Stimulated activated effector memory CD8-positive, alpha-beta T cell treated with anti-CD3 and anti-CD28 coated beads, Interleukin-12 subunit alpha, Interleukin-12 subunit beta, amount 100 ng/mL, for 72 hours (primary cell): ENCODE results near the gene HYI.

Experiments used
- ATAC-seq: fragments of 150-1000 bp; cut with Tn5 transposase; 2 replicates; pipeline ENCODE4 v1.10.0; 2021
- DNase-seq, 2 donors: peaks; one replicate each; pipeline ENCODE4 v3.0.0; 2021 to 2022; ENCODE audit warnings: low spot score in 2 of 2
- H3K27ac Mint-ChIP-seq: one replicate; pipeline ENCODE4 v1.8.0; 2022; ENCODE audit warnings: mild to moderate bottlenecking, mixed read lengths
- H3K36me3 Mint-ChIP-seq: one replicate; pipeline ENCODE4 v1.8.0; 2022; ENCODE audit warnings: mild to moderate bottlenecking, mixed read lengths
- H3K4me1 Mint-ChIP-seq: one replicate; pipeline ENCODE4 v1.8.0; 2022; ENCODE audit warnings: mixed read lengths
- H3K4me3 Mint-ChIP-seq: one replicate; pipeline ENCODE4 v1.8.0; 2022; ENCODE audit warnings: mild to moderate bottlenecking, mixed read lengths
- H3K9me3 Mint-ChIP-seq: one replicate; pipeline ENCODE4 v1.8.0; 2022; ENCODE audit warnings: mixed read lengths

HYI gene

DNA sequence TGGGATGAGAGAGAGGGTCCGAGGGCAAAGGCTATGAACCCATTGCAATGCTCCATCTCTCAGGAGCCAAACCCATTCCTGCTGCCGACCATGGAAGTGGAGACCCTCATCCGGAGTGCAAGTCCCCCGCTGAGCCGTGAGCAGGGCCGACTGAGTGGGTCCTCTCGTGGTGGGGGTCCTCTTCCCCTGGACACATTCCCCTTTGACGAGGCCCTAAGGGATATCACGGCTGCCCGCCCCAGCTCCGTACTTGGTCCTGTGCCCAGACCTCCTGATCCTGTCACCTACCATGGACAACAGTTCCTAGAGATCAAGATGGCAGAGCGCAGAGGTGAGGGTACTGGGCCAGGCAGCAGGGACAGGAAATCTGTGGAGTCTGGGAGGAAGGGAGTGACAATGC lies 11.0 kb downstream of the HYI start:
- H3K27ac Mint-ChIP-seq = no peak overlapping the region
- peaks cover 81% of the 10 kb centered on the region for H3K36me3 Mint-ChIP-seq
- H3K4me3 Mint-ChIP-seq = no peak overlapping the region
- H3K9me3 Mint-ChIP-seq = no peaks in the 10 kb centered on the region
- ATAC-seq = no peak
- H3K4me1 Mint-ChIP-seq = no peaks in the 10 kb centered on the region
- no peak for DNase-seq

DNA sequence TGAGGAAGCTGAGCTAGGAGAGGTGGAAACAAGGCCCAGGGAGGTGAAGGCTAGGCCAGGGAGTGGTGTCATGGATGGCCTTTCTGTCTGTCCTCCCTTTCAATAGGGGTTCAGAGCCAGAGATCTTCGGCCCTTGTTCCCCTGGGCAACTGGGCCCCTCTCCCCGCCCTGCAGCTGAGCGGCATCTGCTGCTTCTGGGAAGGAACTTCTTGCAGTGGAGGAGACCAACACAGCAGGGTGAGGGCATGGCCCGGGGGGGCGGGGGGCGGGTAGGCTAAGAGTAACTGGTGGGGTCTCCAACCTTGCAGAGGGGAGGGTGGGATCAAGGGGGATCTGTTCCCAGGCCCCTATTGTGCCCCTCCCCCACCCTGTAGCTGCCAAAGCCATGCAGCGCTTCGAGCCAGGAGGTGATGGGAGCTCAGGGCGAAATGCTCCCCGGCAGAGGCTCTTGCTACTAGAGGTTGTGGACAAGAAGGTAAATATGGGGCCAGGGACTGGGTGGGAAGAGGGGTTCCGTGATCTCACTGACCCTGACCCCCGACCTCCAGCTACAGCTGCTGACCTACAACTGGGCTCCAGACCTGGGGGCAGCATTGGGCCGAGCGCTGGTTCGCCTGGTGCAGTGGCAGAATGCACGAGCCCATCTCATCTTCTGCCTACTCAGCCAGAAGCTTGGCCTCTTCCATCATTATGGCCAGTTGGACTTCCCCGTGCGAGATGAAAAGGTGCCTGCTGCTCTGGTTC lies 11.7 kb downstream of the HYI start:
- H3K4me1 Mint-ChIP-seq = no peaks in the 10 kb centered on the region
- DNase-seq = no peak
- H3K4me3 Mint-ChIP-seq = no peak overlapping the region
- H3K9me3 Mint-ChIP-seq = no peaks in the 10 kb centered on the region
- ATAC-seq = no peak
- peak overlapping the region; percentile 72 for H3K27ac Mint-ChIP-seq
- peaks cover 74% of the 10 kb centered on the region for H3K36me3 Mint-ChIP-seq

DNA sequence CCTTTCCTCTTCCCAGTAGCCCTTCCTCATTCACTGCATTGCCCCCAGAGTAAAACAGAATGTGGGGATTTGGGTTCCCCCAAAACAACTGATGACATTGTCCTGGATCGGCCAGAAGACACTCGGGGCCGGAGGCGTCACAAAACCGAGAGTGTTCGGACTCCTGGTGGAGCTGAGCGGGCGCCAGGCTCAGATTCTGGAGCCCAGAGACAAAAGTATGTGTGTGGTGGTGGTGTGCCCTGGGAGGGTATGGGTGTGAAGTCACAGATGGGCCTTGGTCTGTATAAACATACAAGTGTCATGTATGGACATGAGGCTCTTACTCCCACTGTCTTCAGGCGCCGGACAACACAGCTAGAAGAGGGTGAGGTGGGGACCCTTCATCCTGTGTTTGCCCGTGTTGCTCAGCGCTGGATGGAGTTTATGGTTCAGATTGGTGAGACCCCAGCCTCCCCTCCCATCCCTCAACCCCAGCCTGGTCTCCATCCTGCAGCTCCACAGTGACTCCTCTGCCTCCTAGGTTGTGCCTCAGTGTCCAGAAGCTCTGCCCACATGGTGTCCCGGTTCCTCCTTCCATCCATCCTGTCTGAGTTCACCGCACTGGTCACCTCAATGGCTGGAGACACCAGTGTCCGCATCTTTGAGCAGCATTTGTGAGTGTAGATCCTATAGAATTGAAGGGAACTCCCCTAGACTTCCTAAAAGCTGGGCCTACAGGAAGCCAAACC lies 12.4 kb downstream of the HYI start:
- Mint-ChIP-seq H3K27ac (peak overlapping the region; percentile 72), H3K9me3 (no peaks in the 10 kb centered on the region), H3K4me3 (no peak overlapping the region), H3K36me3 (peaks cover 69% of the 10 kb centered on the region), H3K4me1 (no peaks in the 10 kb centered on the region)
- ATAC-seq (no peak), DNase-seq (no peak)

DNA sequence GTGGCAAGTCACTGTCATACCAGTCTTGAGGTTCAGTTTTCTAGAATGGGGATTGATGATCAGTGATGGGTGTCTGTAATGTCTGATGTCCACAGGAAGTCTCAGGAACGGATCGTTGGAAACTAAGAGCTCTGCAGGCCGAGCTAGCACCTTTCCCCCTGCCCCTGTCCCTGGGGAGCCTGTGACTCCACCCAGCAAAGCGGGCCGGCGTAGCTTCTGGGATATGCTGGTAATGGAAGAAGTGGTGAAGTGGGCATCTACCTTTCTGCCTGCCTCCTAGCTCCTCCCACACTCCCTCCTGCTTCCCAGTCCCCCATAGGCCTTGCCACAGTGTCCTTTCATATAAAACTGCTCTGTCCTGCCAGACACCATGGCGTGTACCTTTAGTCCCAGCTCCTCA lies 13.4 kb downstream of the HYI start:
- H3K36me3 Mint-ChIP-seq = peaks cover 63% of the 10 kb centered on the region
- peak overlapping the region; percentile 72 for H3K27ac Mint-ChIP-seq
- H3K4me1 Mint-ChIP-seq = no peaks in the 10 kb centered on the region
- DNase-seq (no peak), ATAC-seq (no peak)
- no peak overlapping the region for H3K4me3 Mint-ChIP-seq
- H3K9me3 Mint-ChIP-seq = no peaks in the 10 kb centered on the region

DNA sequence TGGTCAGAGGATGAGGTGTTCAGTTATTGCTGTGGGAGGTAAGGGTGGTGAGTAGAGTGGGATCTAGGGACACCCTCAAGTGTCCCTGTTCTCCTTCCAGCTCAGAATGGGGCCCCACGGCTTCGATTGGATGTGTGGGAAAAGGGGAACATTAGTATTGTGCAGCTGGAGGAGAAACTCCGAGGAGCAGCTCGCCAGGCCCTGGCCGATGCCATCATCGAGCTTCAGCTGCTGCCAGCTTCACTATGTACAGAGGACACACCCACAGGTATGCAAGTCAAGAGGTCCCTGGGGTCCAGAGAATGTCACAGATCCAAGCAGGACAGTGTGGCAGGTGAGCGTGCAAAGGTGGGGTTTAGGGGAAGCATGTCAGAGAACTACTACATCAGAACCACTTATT lies 13.9 kb downstream of the HYI start:
- no peaks in the 10 kb centered on the region for H3K4me1 Mint-ChIP-seq
- no peaks in the 10 kb centered on the region for H3K9me3 Mint-ChIP-seq
- H3K36me3 Mint-ChIP-seq = peaks cover 61% of the 10 kb centered on the region
- ATAC-seq (no peak), DNase-seq (no peak)
- H3K4me3 Mint-ChIP-seq = no peak overlapping the region
- H3K27ac Mint-ChIP-seq = peak overlapping the region; percentile 26

DNA sequence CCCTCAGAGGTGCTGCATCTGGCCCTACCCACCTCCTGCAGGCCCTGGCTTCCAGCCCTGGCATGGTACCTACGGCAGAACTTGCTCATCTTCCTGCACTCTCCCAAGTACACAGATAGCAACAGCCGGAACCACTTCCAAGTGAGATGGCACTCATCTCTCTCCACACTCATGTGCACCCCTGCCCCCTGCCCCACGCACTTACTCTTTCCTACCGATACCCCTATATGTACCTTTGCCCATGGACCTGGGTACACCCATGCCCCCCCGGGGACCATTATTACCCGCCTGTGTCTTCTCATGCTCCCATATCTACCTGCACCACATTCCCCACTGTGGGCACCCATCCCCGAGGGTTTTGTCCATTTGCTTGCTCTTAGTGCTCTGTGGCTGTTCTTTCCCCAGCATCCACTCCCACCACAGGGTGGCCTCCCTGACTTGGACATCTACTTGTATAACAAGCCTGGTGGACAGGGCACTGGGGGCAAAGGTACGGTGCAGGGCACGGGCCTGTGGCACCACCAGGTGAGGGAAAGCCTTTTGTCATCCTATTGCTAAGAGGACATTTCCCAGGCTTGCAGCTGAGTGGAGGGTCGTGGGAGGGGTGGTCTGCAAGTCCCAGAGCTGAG lies 14.7 kb downstream of the HYI start:
- DNase-seq = no peak
- no peaks in the 10 kb centered on the region for H3K4me1 Mint-ChIP-seq
- no peak for ATAC-seq
- no peak overlapping the region for H3K4me3 Mint-ChIP-seq
- peak overlapping the region; percentile 26 for H3K27ac Mint-ChIP-seq
- H3K36me3 Mint-ChIP-seq = peaks cover 63% of the 10 kb centered on the region
- no peaks in the 10 kb centered on the region for H3K9me3 Mint-ChIP-seq

DNA sequence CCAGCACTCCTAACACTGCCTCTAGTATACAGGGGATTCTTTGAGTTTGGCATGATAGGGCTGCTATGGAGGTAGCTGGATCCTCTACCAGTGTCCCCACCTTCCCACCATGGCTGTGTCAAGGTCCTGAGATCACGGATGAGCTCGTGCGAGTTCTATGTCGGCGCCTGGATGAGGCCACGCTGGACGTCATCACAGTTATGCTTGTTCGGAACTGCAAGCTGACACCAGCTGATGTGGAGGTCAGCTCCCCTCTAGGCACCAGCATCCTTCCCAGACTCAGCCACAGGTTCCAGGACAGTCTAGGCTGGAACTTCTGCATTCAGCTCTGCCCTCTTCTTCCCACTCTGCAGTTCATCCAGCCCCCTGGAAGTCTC lies 15.2 kb downstream of the HYI start:
- peaks cover 64% of the 10 kb centered on the region for H3K36me3 Mint-ChIP-seq
- no peaks in the 10 kb centered on the region for H3K9me3 Mint-ChIP-seq
- peak overlapping the region; percentile 26 for H3K27ac Mint-ChIP-seq
- ATAC-seq (no peak), DNase-seq (no peak)
- no peak overlapping the region for H3K4me3 Mint-ChIP-seq
- H3K4me1 Mint-ChIP-seq = no peaks in the 10 kb centered on the region

DNA sequence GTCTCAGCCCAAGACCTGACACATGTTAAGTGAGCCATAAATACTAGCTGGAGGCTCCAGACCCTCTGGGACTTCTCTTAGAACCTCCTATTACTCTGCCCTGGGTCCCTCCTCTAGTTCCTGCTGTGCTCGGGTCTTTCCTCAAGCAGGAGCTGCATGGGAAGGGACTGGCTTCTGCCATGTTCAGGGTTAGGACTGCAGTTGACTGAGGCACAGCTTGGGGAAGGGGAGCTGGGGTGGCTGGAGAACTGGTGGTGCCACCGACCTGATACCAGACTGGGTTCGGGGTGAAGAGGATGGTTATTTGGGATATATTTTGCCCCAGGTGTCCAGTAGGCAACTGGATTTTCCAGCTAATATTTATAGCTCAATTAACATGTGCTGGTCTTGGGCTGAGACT lies 15.7 kb downstream of the HYI start:
- no peaks in the 10 kb centered on the region for H3K9me3 Mint-ChIP-seq
- ATAC-seq (no peak), DNase-seq (no peak)
- H3K36me3 Mint-ChIP-seq = peaks cover 64% of the 10 kb centered on the region
- peak overlapping the region; percentile 34 for H3K27ac Mint-ChIP-seq
- H3K4me1 Mint-ChIP-seq = no peaks in the 10 kb centered on the region
- H3K4me3 Mint-ChIP-seq = no peak overlapping the region

DNA sequence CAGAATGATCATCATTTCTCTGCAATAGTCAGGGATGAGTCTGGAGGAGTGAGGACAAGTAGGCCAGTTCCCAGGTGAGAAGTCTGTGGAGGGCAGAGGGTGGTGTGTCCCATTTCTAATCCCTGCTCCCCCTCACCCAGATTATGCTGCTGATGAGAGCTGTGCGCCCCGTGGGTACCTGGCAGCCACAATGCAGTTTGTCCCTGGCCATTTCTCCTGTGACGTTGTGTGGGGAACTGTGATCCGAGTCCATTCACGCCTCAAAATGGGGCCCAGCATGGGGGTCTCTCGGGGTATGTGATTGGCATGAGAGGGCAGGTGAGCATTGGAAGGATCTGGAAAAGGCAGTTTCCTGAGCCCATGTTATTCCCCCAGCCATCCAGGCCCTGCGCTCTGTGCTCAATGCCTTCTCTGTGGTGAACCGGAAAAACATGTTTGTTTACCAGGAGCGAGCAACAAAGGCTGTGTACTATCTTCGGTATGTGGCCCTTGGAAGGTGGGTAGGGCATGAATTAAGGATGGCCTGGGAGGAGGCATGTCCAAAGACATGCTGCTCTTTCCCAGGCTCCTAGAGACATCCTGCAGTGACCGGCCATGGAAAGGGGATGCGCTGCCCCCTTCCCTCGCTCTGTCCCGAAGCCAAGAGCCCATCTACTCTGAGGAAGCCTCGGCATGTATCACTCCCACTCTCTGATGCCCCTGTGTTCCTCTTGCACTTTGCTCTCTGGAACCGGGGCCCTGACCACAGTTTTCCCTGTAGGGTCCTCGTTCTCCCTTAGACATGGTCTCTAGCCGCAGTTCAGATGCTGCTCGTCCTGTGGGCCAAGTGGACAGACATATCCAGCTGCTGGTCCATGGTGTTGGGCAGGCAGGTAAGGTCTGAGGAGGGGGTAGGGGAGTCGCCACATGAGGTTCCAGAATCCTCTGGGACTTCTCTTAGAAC lies 16.4 kb downstream of the HYI start:
- H3K36me3 Mint-ChIP-seq = peaks cover 64% of the 10 kb centered on the region
- H3K4me1 Mint-ChIP-seq = no peaks in the 10 kb centered on the region

DNA sequence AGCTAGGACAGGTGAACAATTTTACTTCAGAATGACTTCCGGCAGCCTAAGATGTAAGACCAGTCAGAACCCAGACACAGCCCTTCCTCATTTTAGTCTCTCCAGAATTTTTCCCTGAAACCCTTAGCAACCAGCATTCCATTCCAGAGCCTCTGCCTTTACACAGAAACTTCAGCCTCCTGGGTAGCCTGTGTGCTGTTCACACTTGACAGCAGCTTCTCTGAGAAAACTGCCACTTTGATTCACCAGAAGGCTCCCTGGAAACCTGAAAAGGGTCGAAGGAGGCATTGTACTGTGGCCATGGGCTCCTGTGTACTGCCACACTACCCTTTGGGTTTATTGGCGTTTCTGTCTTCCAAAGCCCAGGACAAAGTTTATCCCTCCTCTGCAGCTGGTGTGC lies 17.4 kb downstream of the HYI start:
- H3K4me1 Mint-ChIP-seq = no peaks in the 10 kb centered on the region
- no peak for ATAC-seq
- no peak for DNase-seq
- H3K27ac Mint-ChIP-seq = peak overlapping the region; percentile 14
- peaks cover 63% of the 10 kb centered on the region for H3K36me3 Mint-ChIP-seq
- H3K9me3 Mint-ChIP-seq = no peaks in the 10 kb centered on the region
- H3K4me3 Mint-ChIP-seq = no peak overlapping the region

More for the DNA sequence above, 16.4 kb downstream of the HYI start:
- H3K9me3 Mint-ChIP-seq = no peaks in the 10 kb centered on the region
- H3K27ac Mint-ChIP-seq = peak overlapping the region; percentile 34
- ATAC-seq (no peak), DNase-seq (no peak)
- no peak overlapping the region for H3K4me3 Mint-ChIP-seq

DNA sequence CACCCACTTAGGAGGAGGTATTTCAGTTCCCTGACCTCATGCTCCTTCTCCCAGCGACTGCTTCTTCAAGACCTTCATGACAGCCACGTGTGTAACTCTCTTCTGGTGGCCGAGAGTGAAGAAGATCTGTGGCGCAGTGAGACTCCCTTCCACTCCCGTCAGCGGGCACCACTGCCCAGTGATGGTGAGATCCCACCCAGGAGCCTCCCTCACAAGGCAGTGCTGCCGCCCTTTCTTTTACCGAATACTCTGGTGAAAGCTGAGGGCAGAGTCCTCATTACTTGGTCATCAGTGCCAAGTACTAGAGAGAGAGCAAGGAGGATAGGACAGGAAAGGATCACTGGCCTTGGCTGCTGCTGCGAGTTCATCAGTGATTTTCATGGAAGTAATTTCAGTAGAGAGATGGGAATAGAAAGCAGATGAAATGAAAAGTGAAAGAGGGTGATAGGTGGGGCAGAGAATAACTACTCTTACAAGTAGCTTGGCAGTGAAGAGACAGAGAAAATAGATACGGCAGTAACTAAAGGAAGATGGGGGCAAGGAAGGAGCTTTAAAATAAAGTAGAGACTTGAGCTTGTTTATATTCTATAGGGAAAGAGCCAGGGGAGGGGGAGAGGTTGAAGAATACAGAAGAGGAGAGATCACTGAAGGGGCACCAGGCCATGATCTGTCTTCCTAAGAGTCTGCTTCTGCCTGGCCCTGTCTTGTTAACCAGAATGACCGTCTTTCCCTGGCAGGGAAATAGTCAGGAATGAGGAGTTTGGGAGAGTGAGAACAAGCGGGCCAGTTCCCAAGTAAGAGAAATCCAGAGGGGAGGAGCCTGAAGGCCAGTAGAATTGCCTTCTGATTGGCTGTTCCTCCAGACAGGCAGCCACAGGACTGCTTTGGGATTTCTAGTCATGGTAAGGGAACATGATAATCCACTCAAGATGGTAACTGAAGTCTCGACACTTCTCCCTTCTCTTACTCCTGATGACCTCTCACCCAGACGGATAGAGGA lies 18.3 kb downstream of the HYI start:
- Mint-ChIP-seq H3K4me1 (no peaks in the 10 kb centered on the region), H3K9me3 (no peaks in the 10 kb centered on the region), H3K27ac (peak overlapping the region; percentile 29), H3K4me3 (no peak overlapping the region), H3K36me3 (peaks cover 63% of the 10 kb centered on the region)
- ATAC-seq (no peak), DNase-seq (no peak)

DNA sequence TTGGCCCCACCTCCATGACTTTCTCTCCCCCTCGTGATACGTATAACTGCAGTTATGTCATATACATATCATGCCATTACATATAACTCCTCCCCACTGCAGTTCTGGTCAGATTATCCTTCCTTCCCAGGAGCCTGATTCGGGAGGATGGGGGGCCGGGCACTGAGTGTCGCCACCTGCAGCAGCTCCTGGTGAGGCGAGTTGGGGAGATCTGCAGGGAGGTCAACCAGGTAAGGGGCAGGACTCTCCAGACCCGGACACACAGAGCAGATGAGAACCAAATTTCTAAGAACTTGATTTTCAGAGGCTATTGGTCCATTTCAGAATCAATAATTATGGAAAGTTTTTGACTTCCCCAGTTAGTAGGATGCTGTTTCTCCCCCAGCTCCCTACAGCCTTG lies 19.5 kb downstream of the HYI start:
- Mint-ChIP-seq H3K27ac (peak overlapping the region; percentile 29), H3K4me1 (no peaks in the 10 kb centered on the region)

DNA sequence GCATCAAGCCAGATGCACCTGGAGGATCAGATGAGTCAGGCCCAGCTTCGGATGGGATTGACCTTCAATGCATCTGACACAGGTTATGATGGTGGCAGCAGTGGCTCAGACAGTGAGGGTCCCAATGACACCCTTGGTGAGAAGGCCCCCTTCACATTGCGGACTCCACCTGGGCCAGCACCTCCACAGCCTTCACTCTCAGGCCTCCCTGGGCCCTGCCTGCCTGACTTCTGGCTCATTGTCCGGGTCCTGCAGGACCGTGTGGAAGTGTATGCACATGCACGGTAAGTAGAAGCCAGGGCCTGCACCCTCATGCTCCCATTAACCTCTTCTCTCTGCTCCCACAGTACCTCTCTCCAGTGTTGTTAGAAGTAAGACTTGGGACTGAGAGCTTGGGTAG lies 20.8 kb downstream of the HYI start:
- DNase-seq = no peak
- peak overlapping the region; percentile 80 for H3K27ac Mint-ChIP-seq
- peaks cover 69% of the 10 kb centered on the region for H3K36me3 Mint-ChIP-seq
- H3K4me1 Mint-ChIP-seq = no peaks in the 10 kb centered on the region
- H3K9me3 Mint-ChIP-seq = no peaks in the 10 kb centered on the region
- H3K4me3 Mint-ChIP-seq = no peak overlapping the region
- no peak for ATAC-seq

More for the DNA sequence above, 19.5 kb downstream of the HYI start:
- DNase-seq = no peak
- H3K36me3 Mint-ChIP-seq = peaks cover 65% of the 10 kb centered on the region
- no peak overlapping the region for H3K4me3 Mint-ChIP-seq
- H3K9me3 Mint-ChIP-seq = no peaks in the 10 kb centered on the region
- no peak for ATAC-seq

DNA sequence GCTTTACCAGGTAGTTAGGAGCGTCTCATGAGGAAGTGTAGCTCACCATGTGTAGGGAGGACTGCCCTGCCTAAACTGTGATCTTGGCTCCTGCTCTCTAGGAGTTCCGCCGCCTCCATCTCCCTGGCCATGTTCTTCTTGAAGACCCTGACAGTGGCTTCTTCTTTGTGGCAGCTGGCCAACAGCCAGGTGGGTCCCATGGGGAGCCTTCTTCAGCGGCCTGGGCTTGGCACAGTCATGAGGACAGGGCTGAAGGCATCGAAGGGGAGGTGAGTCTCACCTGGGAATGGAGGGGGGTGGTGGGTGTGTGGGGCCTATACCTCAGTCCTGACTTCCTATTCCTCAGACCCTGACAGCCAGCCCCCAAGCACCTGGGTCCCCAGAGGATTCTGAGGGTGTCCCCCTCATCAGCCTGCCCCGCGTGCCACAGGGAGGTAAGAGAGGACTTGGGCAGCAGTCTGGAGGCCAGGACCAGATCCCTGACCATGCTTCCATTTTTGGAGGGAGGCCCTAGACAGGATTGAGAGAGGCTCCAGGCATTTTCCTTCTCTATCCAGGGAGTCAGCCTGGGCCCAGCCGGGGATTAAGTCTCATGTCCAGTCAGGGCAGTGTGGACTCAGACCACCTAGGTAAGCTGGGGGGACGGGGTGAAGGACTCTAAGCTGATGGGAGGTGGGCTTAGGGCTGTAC lies 21.4 kb downstream of the HYI start:
- Mint-ChIP-seq H3K27ac (peak overlapping the region; percentile 80), H3K9me3 (no peaks in the 10 kb centered on the region), H3K4me1 (no peaks in the 10 kb centered on the region), H3K4me3 (no peak overlapping the region), H3K36me3 (peaks cover 75% of the 10 kb centered on the region)
- DNase-seq (no peak), ATAC-seq (no peak)
